AG04449 (cell line): ENCODE results near the gene ACOT8.
"Not testable (repeated sequence)": the region's sequence is repeated elsewhere in the genome, so short reads cannot be mapped to it uniquely, and the experiment has no call there.

ENCODE experiments used
- CTCF ChIA-PET: fragments of 350-600 bp; formaldehyde crosslinking; extraction: SDS; loops from one replicate; lab custom pipeline; 2021; ENCODE audit warnings: antibody characterized with exemption; lab: Yijun Ruan, JAX
- POLR2A ChIA-PET: fragments of 400-600, 350-600 bp; formaldehyde crosslinking; extraction: SDS; loops from one replicate; lab custom pipeline; 2020; ENCODE audit warnings: antibody characterized with exemption, inconsistent platforms; lab: Yijun Ruan, JAX
- DNase-seq: peaks from one replicate; pipeline ENCODE4 v3.0.0-alpha.2; 2010; ENCODE audit warnings: low read depth, low spot score
- H3K4me3 ChIP-seq: 2 replicates; pipeline ENCODE4 v1.5.1; 2011; ENCODE audit warnings: low read depth, mild to moderate bottlenecking, control low read depth, low read length
- CTCF ChIP-seq: IDR thresholded peaks from one replicate; pipeline ENCODE4 v1.5.1; 2011; ENCODE audit warnings: mild to moderate bottlenecking, moderate library complexity, low read length, control low read depth, inconsistent platforms; ENCODE audit not compliant: insufficient read depth; ENCODE audit errors: missing control alignments

Gene ACOT8

GRCh38 chr20:45857114-45857881, at the start of gene ACOT8, which contains the start of gene ZSWIM3:
TSS of gene ACOT8 (minus strand) at chr20:45857392. CDS start at chr20:45857315, 77 bp downstream.
TSS of gene ZSWIM3 (plus strand) at chr20:45857614. CDS start at chr20:45857826, 212 bp downstream.
- ChIA-PET POLR2A (interaction anchor here (0.8 to 1.3 kb wide), 4 partner anchors 16 to 25 kb away, joined by 3 to 4 read pairs (median 4); partner anchors contain the start of genes SNX21 and ZSWIM1), CTCF (interaction anchor here (0.9 to 2.0 kb wide), 7 partner anchors 10 to 113 kb away, joined by 3 to 7 read pairs (median 3); no protein-coding TSS in a partner anchor)
- peak within 1 kb of the TSS; percentile 94 for H3K4me3 ChIP-seq

DNA sequence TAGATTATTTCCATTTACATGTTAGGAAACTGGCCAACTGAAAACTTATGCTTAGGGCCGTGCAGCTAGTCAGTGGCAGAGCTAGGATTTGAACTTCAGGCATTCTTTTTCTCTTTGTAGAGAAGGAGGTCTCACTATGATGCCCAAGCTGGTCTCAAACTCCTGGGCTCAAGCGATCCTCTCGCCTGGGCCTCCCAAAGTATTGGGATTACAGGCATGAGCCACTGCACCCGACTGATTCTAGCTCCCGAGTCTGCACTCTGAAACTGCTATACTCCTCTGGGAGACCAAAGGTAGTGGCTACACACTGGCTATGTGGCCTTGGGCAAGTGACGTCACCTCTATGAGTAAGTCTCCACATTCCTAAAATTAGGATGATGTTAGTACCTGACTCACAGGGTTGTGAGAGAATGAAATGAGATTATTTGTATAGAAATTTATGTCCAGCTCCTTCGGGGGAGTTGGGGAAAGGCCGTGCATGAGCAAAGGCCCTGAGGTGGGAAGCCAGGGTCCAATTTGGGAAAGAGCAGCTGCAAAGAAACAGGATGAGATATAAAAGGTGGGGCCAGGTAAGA, 48.4 kb upstream of the ACOT8 start:
- H3K4me3 ChIP-seq = no peak overlapping the region
- no peak for TF ChIP-seq CTCF
- ChIA-PET POLR2A (interaction anchor here (0.7 to 1.5 kb wide), 5 partner anchors 9 to 28 kb away, joined by 3 to 5 read pairs (median 4); partner anchors contain the start of genes CTSA and NEURL2), CTCF (interaction anchor here (0.8 to 1.9 kb wide), 5 partner anchors 8 to 82 kb away, joined by 3 to 14 read pairs (median 5); partner anchors contain the start of genes CTSA and NEURL2)
- DNase-seq = peak; percentile 34

More at GRCh38 chr20:45857114-45857881, at the start of gene ACOT8, which contains the start of gene ZSWIM3:
- peak; percentile 100 for DNase-seq
- TF ChIP-seq CTCF = no peak

DNA sequence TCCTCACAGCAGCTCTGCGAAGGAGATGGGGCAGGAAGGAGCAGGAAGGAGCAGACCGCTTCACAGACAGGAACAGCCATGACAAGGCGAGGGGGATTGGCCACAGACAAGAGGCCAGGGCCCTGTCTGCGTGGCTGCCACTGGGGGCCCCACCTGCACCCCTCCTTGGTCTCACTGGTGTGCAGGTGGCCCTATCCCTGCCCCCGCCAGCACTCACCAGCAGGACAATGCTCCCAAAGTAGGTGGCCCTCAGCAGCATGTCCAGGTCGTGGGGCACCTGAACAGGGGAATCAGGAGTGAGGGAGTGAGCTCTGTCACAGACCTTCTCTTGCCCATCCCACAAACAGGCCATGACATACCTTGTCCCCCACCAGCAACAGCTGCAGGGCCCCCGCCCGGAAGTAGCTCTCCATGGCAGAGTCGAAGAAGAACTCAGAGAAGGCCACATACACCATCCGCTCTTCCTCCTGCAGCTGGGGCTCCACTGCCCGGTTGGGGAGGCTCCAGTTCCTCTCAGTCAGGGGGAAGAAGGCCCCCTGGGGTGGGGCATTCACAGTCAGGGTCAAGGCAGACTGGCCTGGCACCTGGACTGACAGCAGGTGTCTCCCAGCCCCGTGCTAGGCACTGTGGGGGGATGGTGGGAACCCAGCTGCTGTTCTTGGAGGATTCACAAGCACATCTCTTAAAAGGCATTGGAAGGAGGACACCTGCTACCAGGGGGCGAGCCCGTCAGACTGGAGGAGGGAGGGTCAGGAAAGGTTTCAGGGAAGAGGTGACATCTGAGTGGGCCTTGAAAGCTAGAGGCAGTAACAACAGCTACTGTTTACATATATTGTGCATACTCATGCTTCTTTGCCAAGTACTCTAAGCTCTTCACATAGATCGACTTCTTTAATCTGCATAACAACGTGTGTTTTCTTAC, 47.7 kb upstream of the ACOT8 start:
- POLR2A ChIA-PET = interaction anchor here (0.6 to 1.5 kb wide), 5 partner anchors 8 to 35 kb away, joined by 3 to 5 read pairs (median 3); partner anchors contain the start of genes CTSA and NEURL2
- CTCF ChIA-PET = interaction anchor here (0.6 to 1.9 kb wide), 6 partner anchors 8 to 498 kb away, joined by 3 to 14 read pairs (median 4); partner anchors contain the start of genes CTSA and NEURL2
- no peak for DNase-seq
- TF ChIP-seq CTCF = no peak
- H3K4me3 ChIP-seq = no peak overlapping the region

- ChIA-PET CTCF (interaction anchor here (1.0 to 1.1 kb wide), 2 partner anchors 11 to 13 kb away, joined by 3 read pairs; partner anchors contain the start of genes CTSA and NEURL2), POLR2A (interaction anchor here (1.0 to 2.0 kb wide), 2 partner anchors 9 to 32 kb away, joined by 4 to 7 read pairs; partner anchors contain the start of gene PCIF1)
- no peak for TF ChIP-seq CTCF
- H3K4me3 ChIP-seq = no peak overlapping the region
- DNase-seq = no peak
Observed at GRCh38 chr20:45902199-45902701, 45.1 kb upstream of the ACOT8 start.

DNA sequence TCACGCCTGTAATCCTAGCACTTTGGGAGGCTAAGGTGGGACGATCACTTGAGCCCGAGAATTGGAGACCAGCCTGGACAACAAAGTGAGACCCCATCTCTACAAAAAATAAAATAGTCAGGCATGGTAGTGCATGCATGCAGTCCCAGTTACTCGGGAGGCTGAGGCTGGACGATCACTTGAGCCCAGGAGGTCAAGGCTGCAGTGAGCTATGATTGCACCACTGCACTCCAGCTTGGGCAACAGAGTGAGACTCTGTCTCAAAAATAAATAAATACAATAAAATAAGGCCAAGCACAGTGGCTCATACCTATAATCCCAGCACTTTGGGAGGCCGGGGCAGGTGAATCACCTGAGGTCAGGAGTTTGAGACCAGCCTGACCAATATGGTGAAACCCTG, 44.1 kb upstream of the ACOT8 start:
- ChIA-PET CTCF (interaction anchor here (1.1 to 3.6 kb wide), 2 partner anchors 10 to 12 kb away, joined by 3 to 16 read pairs; partner anchors contain the start of genes CTSA and NEURL2), POLR2A (interaction anchor here (1.0 to 2.0 kb wide), 2 partner anchors 8 to 33 kb away, joined by 4 to 7 read pairs; partner anchors contain the start of gene PCIF1)
- DNase-seq, H3K4me3 ChIP-seq: not testable (repeated sequence)
